Keratinocyte (primary cell): Measurements from ENCODE around the gene FAF1. TPM values are rescaled to one million over a fixed set of nuclear protein-coding genes. Genes with fewer than 3 reads are reported as not detected.

Source experiments
- DNase-seq: peaks from one replicate; pipeline ENCODE4 v3.0.0-alpha.2; 2011; ENCODE audit warnings: low read depth, missing footprints, low spot score
- FAIRE-seq: peaks from 2 replicates; lab custom pipeline; 2011; peaks lifted over from hg19 to GRCh38; lab: Jason Lieb, UNC
- H2AFZ ChIP-seq: 2 replicates; pipeline ENCODE4 v1.6.0; 2012; ENCODE audit warnings: low read length, control low read depth, inconsistent platforms; ENCODE audit not compliant: control insufficient read depth
- H3K27ac ChIP-seq: 2 replicates; pipeline ENCODE4 v1.5.1; 2011; ENCODE audit warnings: low read length; ENCODE audit not compliant: control insufficient read depth, insufficient read depth
- H3K27me3 ChIP-seq: 3 replicates; pipeline ENCODE4 v1.6.0; 2011; ENCODE audit warnings: low read length; ENCODE audit not compliant: control insufficient read depth, insufficient read depth; ENCODE audit errors: extremely low read depth
- H3K36me3 ChIP-seq, 2 experiments: 2 replicates in 1 of 2; 3 replicates in 1 of 2; pipeline ENCODE4 v1.5.1; 2011; ENCODE audit warnings: low read length in 2 of 2, mild to moderate bottlenecking in 1 of 2; ENCODE audit not compliant: control insufficient read depth in 2 of 2, insufficient read depth in 2 of 2; ENCODE audit errors: extremely low read depth in 1 of 2
- H3K4me1 ChIP-seq: 3 replicates; pipeline ENCODE4 v1.5.1; 2011; ENCODE audit warnings: low read length; ENCODE audit not compliant: control insufficient read depth, insufficient read depth; ENCODE audit errors: extremely low read depth
- H3K4me2 ChIP-seq: 3 replicates; pipeline ENCODE4 v1.6.0; 2011; ENCODE audit warnings: low read depth, low read length; ENCODE audit not compliant: control insufficient read depth, insufficient read depth; ENCODE audit errors: extremely low read depth
- H3K4me3 ChIP-seq, 3 experiments: fragments of 200-600 bp in 1 of 3; sonication (generic) in 1 of 3; 2 replicates in 2 of 3; 3 replicates in 1 of 3; pipeline ENCODE4 v1.5.1; 2011 to 2016; ENCODE audit warnings: low read length in 3 of 3, mild to moderate bottlenecking in 3 of 3, control low read depth in 2 of 3, inconsistent platforms in 1 of 3, low read depth in 1 of 3, mixed read lengths in 1 of 3, mixed run types in 1 of 3, moderate library complexity in 1 of 3; ENCODE audit not compliant: control insufficient read depth in 2 of 3, insufficient read depth in 2 of 3; ENCODE audit errors: extremely low read depth in 1 of 3
- H3K79me2 ChIP-seq: 2 replicates; pipeline ENCODE4 v1.6.0; 2012; ENCODE audit warnings: low read length; ENCODE audit not compliant: control insufficient read depth, insufficient read depth
- H3K9ac ChIP-seq: 3 replicates; pipeline ENCODE4 v1.6.0; 2011; ENCODE audit warnings: low read length; ENCODE audit not compliant: control insufficient read depth, insufficient read depth; ENCODE audit errors: extremely low read depth
- H3K9me1 ChIP-seq: 3 replicates; pipeline ENCODE4 v1.6.0; 2011; ENCODE audit warnings: low read length; ENCODE audit not compliant: control insufficient read depth, insufficient read depth; ENCODE audit errors: extremely low read depth
- H3K9me3 ChIP-seq: 2 replicates; pipeline ENCODE4 v1.5.1; 2012; ENCODE audit warnings: low read depth, low read length; ENCODE audit not compliant: control insufficient read depth
- H4K20me1 ChIP-seq: 3 replicates; pipeline ENCODE4 v1.6.0; 2011; ENCODE audit warnings: low read length; ENCODE audit not compliant: control insufficient read depth, insufficient read depth; ENCODE audit errors: extremely low read depth
- CTCF ChIP-seq, 3 experiments: IDR thresholded peaks in 1 of 3; conservative IDR thresholded peaks in 1 of 3; optimal IDR thresholded peaks in 1 of 3; 2 replicates in 2 of 3; 3 replicates in 1 of 3; pipeline versions ENCODE3 to v1.5.1; 2011; ENCODE audit warnings: low read length in 3 of 3, mild to moderate bottlenecking in 3 of 3, moderate library complexity in 2 of 3, control low read depth in 1 of 3, inconsistent platforms in 1 of 3; ENCODE audit not compliant: insufficient read depth in 2 of 3; ENCODE audit errors: extremely low read depth in 1 of 3
- EZH2 ChIP-seq: IDR thresholded peaks from one replicate; pipeline ENCODE4 v1.6.1; 2012; ENCODE audit warnings: inconsistent platforms, mild to moderate bottlenecking, low read length, moderate library complexity
- dilution Hi-C: fragments of 300-500 bp; cut with MboI; formaldehyde crosslinking; loops from one replicate; pipeline ENCODE4 v1.7.0; 2020; ENCODE audit warnings: low sequenced_read_pairs; ENCODE audit not compliant: extremely low pct_ligation_motif_present
- polyA plus RNA-seq, 5 experiments: library from polyadenylated mRNA; depleted of rRNA in 3 of 5; stranded (reverse) in 3 of 5; stranded (forward) in 1 of 5; unstranded in 1 of 5; fragments of >200 nt; gene quantifications; 1 replicate in 1 of 5; 2 replicates in 3 of 5; 3 replicates in 1 of 5; pipeline versions ENCODE4 v1.2.1 to v1.2.3, GENCODE V29; 2011 to 2012; ENCODE audit warnings: missing spikeins in 2 of 5, low read depth in 1 of 5, low replicate concordance in 1 of 5

Gene FAF1
- polyA plus RNA-seq, 1 donor (not counting 4 experiments of a cell fraction or from before 2014, with no cell fraction given), result 33.1 TPM

GRCh38 chr1:50488876-50489275, 471.2 kb downstream of the FAF1 start:
- no peak for DNase-seq
- no peak overlapping the region for H2AFZ ChIP-seq
- H3K4me1 ChIP-seq, result no peaks in the 10 kb centered on the region
- no peaks in the 10 kb centered on the region for H3K27me3 ChIP-seq
- H3K9me1 ChIP-seq, result no peaks in the 10 kb centered on the region
- dilution Hi-C loops, result no loop called here
- H3K27ac ChIP-seq, result no peak overlapping the region
- TF ChIP-seq EZH2 (no peak), CTCF (optimal IDR thresholded peaks at IDR 0.05 in 1 of 3, IDR thresholded peaks at IDR 0.05 in 1 of 3, conservative IDR thresholded peaks at IDR 0.05 in 1 of 3; ENCODE audit: extremely low read depth in 1 of 3, insufficient read depth in 2 of 3, low read length in 3 of 3) (no peak)
- no peak for FAIRE-seq
- no peak overlapping the region for H3K9ac ChIP-seq
- H3K4me2 ChIP-seq, result no peak overlapping the region
- no peaks in the 10 kb centered on the region for H4K20me1 ChIP-seq
- no peaks in the 10 kb centered on the region for H3K79me2 ChIP-seq
- no peak overlapping the region for H3K4me3 ChIP-seq
- H3K36me3 ChIP-seq, result peaks cover 0 to 5% of the 10 kb centered on the region in 2 experiments
- no peaks in the 10 kb centered on the region for H3K9me3 ChIP-seq

- dilution Hi-C loops, result no loop called here
These were observed 471.7 kb downstream of the FAF1 start for GRCh38 chr1:50488356-50488755.

More at GRCh38 chr1:50488356-50488755, 471.7 kb downstream of the FAF1 start:
- Histone ChIP-seq H2AFZ (no peak overlapping the region), H3K27ac (no peak overlapping the region), H3K36me3 (peaks cover 0 to 5% of the 10 kb centered on the region in 2 experiments), H4K20me1 (no peaks in the 10 kb centered on the region), H3K9me3 (no peaks in the 10 kb centered on the region), H3K4me1 (no peaks in the 10 kb centered on the region), H3K9me1 (no peaks in the 10 kb centered on the region), H3K4me2 (no peak overlapping the region), H3K9ac (no peak overlapping the region), H3K4me3 (no peak overlapping the region), H3K27me3 (no peaks in the 10 kb centered on the region), H3K79me2 (no peaks in the 10 kb centered on the region)
- FAIRE-seq (no peak), DNase-seq (no peak)
- TF ChIP-seq CTCF (optimal IDR thresholded peaks at IDR 0.05 in 1 of 3, IDR thresholded peaks at IDR 0.05 in 1 of 3, conservative IDR thresholded peaks at IDR 0.05 in 1 of 3; ENCODE audit: extremely low read depth in 1 of 3, insufficient read depth in 2 of 3, low read length in 3 of 3) (no peak), EZH2 (no peak)
